Measurements from ENCODE around the gene PKN1. TPM values are rescaled to one million over a fixed set of nuclear protein-coding genes. Genes with fewer than 3 reads are reported as not detected.

PKN1 gene
- total and polyA plus RNA-seq, 2 of the 4 experiments (the other 2 are of a cell fraction) = 39.1 to 41.4 TPM

GRCh38 chr19:14450876-14451275 lies 17.8 kb downstream of the PKN1 start:
- H3K23ac ChIP-seq (ENCODE audit: low read depth, low read length) = no peak overlapping the region
- peaks cover 11% of the 10 kb centered on the region for H3K9me1 ChIP-seq (ENCODE audit: insufficient read depth, low read length)
- 91% methylated on average over 11 of the region's 19 CpGs; no CpG with 5 or more reads in 1 of the 2 experiments for WGBS, 2 experiments (ENCODE audit: extremely low coverage in 2 of 2, insufficient read length in 1 of 2)
- peaks cover 4% of the 10 kb centered on the region for H4K20me1 ChIP-seq (ENCODE audit: insufficient read depth, low read length)
- no peak for ATAC-seq (ENCODE audit: low read depth)
- dilution Hi-C loops (cut with HindIII; ENCODE audit: low sequenced_read_pairs, unreplicated experiment) (no loop called here), in situ Hi-C loops (cut with MboI; ENCODE audit: low sequenced_read_pairs) (no loop called here), intact Hi-C loops (cut with micrococcal nuclease) (no loop called here)
- POLR2A ChIA-PET (ENCODE audit: unreplicated experiment) = no interaction called here
- no peaks in the 10 kb centered on the region for H3K27me3 ChIP-seq (ENCODE audit: control insufficient read depth, insufficient read depth, low read length)
- H3K56ac ChIP-seq (ENCODE audit: extremely low read depth, insufficient read depth, low read length) = no peak overlapping the region
- no peaks in the 10 kb centered on the region for H3K4me1 ChIP-seq (ENCODE audit: control insufficient read depth, insufficient read depth, low read length)
- H2BK120ac ChIP-seq (ENCODE audit: low read depth, low read length) = no peak overlapping the region
- H3K36me3 ChIP-seq (ENCODE audit: control insufficient read depth, insufficient read depth, low read length) = peaks cover 58% of the 10 kb centered on the region
- H2BK20ac ChIP-seq (ENCODE audit: low read depth, low read length) = no peak overlapping the region
- H3K4me3 ChIP-seq (ENCODE audit: insufficient read depth, low read depth, low read length) = no peak overlapping the region
- H3K27ac ChIP-seq (ENCODE audit: insufficient read depth, low read length) = no peak overlapping the region
- H3K14ac ChIP-seq (replicated peaks; ENCODE audit: low read depth, low read length) = no peak overlapping the region
- H2AK5ac ChIP-seq (ENCODE audit: low read depth, low read length) = no peak overlapping the region
- no peak overlapping the region for H3K4me2 ChIP-seq (ENCODE audit: low read depth, low read length)
- no peak for DNase-seq
- H4K5ac ChIP-seq (ENCODE audit: low read depth, low read length) = no peak overlapping the region
- no TSS peak for BruUV-seq (replicated peaks)
- no peak overlapping the region for H4K91ac ChIP-seq (ENCODE audit: insufficient read depth, low read depth, low read length)
- no peak overlapping the region for H2BK15ac ChIP-seq (ENCODE audit: low read depth, low read length)
- no peak overlapping the region for H2BK5ac ChIP-seq (ENCODE audit: low read depth, low read length, poor library complexity, severe bottlenecking)
- no peak overlapping the region for H2AFZ ChIP-seq (replicated peaks; ENCODE audit: low read length, poor library complexity)
- CTCF ChIA-PET = no interaction called here
- peaks cover 0 to 14% of the 10 kb centered on the region in 2 experiments; a peak in 3 of 4 replicates for H3K79me1 ChIP-seq (ENCODE audit: low read depth in 1 of 2, low read length in 2 of 2)
- no peaks in the 10 kb centered on the region for H3K9me3 ChIP-seq (ENCODE audit: control insufficient read depth, insufficient read depth, low read length)
- no peak overlapping the region for H2AK9ac ChIP-seq (replicated peaks; ENCODE audit: low read depth, low read length, poor library complexity)
- no peak overlapping the region for H4K8ac ChIP-seq (ENCODE audit: low read depth in 2 of 2, low read length in 2 of 2)
- TF ChIP-seq RFX5 (IDR thresholded peaks at IDR 0.05; ENCODE audit: low read depth, low read length) = no peak
- TF ChIP-seq CTCF (conservative IDR thresholded peaks at IDR 0.05; ENCODE audit: low read depth, low read length) = no peak
- TF ChIP-seq RAD21 (IDR thresholded peaks at IDR 0.05; ENCODE audit: low read length) = no peak
- TF ChIP-seq MAFK (IDR thresholded peaks at IDR 0.05; ENCODE audit: low read depth, low read length) = no peak
- no peak for TF ChIP-seq NFE2L2 (IDR thresholded peaks at IDR 0.05; ENCODE audit: low read depth, low read length)
- no peak for TF ChIP-seq SMC3 (IDR thresholded peaks at IDR 0.05; ENCODE audit: low read depth, low read length)
- TF ChIP-seq MXI1 (IDR thresholded peaks at IDR 0.05; ENCODE audit: borderline replicate concordance, low read depth, low read length) = no peak
- no peak for TF ChIP-seq BHLHE40 (IDR thresholded peaks at IDR 0.05; ENCODE audit: low read depth, low read length)
- TF ChIP-seq ELK1 (IDR thresholded peaks at IDR 0.05; ENCODE audit: borderline replicate concordance, low read depth, low read length) = no peak
- no peak for TF ChIP-seq FOS (IDR thresholded peaks at IDR 0.05; ENCODE audit: low read depth, low read length)
- no peak overlapping the region for H3K18ac ChIP-seq (ENCODE audit: low read depth, low read length)
- H3K4ac ChIP-seq (ENCODE audit: low read depth, low read length) = no peak overlapping the region
- no peak overlapping the region for H3K9ac ChIP-seq (ENCODE audit: low read depth, low read length)

All from IMR-90 (cell line).